Measurements from ENCODE around the gene NPHP4.
"Not testable (repeated sequence)": the region's sequence is repeated elsewhere in the genome, so short reads cannot be mapped to it uniquely, and the experiment has no call there.

NPHP4 gene

DNA sequence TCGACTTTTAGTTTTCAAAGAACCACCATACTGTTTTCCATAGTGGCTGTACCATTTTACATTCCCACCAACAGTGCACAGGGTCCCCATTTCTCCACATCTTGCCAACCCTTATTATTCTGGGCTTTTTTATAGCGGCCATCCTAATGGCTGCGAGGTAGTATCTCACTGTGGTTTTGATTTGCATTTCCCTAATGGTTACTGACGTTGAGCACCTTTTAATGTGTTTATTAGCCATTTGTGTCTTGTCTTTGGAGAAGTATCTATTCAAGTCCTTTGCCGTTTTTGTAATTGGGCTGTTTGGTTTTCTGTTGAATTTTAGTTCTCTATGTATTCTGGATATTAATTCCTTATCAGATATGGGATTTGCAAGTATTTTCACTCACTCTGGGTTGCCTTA lies 31.1 kb upstream of the NPHP4 start:
- DNase-seq (ENCODE audit: low read depth), result no peak

DNA sequence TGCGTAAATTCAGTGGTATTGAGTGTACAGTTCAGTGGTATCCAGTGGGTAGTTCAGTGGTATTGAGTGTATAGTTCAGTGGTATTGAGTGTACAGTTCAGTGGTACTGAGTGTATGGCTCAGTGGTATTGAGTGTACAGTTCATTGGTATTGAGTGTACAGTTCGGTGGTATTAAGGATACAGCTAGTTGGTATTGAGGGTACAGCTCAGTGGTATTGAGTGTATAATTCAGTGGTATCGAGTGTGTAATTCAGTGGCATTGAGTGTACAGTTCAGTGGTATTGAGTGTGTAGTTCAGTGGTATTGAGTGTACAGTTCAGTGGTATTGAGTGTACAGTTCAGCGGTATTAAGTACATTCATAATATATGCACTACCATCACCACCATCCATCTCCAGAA lies 30.0 kb upstream of the NPHP4 start:
- no peak for DNase-seq (ENCODE audit: low read depth)

DNA sequence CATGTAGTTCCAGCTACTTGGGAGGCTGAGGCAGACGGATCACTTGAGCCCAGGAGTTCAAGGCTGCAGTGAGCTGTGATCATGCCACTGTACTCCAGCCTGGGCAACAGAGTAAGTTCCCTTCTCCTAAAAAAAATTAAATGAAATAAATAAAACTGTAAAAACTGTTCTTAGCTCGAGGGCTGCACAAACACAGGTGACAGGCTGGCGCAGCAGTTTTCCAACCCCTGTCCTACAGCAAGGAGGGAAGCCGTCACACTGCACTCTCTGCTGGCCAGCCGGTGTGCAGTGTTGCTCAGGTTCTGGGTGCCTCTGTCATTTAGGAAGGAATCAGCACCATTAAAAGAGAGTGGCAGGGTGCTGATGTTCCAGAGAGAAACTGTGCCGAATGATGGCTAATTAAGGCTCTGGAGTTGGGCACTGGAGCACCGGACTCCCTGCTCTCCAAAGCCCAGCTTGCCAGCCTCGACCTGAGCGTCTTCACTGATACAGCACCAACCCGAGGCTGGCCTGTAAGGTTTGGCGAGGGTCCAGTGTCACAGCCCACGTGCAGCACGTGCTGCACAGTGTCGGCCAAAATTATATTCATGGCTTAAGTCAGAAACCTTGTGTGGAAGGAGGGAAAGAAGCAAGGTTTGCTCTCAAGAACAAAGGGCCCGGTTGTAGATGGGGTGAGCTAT lies 27.1 kb upstream of the NPHP4 start:
- no peak for DNase-seq (ENCODE audit: low read depth)

DNA sequence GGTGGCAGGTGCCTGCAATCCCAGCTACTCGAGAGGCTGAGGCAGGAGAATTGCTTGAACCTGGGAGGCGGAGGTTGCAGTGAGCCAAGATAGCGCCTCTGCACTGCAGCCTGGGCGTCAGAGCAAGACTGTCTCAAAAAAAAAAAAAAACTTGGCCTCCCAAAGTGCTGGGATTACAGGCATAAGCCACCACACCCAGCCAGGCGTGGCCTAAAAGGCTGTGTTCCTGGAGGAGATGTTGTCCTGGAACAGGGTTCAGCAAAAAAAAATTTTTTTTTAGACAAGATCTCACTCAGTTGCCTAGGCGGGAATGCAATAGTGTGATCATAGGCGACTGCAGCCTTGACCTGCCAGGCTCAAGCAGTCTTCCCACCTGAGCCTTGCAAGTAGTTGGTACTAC lies 25.4 kb upstream of the NPHP4 start:
- not testable (repeated sequence) for DNase-seq (ENCODE audit: low read depth)

DNA sequence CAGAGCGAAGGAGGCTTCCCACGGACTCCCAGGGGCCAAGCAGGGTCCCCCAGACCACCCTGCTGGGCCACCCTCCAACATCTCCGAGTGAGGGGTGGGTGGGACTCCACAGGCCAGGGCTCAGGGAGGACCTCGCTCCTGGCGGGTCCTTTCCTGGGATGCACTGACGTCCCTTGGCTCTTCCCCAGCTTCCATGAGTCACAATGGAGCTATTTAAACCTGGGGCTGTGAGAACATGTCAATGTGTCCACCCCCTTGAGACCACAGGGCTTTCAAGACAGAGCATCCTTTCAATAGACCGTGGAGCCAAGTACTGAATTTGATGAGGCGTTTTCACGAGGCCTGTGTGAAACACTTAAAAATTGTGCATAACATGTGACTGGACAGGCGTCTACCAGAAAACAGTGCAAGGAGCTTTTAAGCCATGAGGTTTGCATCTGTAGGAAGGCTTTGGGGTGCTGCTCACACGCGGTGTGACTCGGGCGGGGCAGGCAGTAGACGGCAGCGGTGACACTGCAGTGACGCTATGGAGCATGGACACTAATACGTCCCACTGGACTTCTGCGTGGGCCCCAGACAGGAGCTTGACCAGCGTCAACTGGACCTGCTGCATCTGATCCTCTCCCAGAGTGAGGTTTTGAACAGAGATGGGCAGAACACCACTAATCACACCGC lies 24.1 kb upstream of the NPHP4 start:
- DNase-seq (ENCODE audit: low read depth), result no peak

DNA sequence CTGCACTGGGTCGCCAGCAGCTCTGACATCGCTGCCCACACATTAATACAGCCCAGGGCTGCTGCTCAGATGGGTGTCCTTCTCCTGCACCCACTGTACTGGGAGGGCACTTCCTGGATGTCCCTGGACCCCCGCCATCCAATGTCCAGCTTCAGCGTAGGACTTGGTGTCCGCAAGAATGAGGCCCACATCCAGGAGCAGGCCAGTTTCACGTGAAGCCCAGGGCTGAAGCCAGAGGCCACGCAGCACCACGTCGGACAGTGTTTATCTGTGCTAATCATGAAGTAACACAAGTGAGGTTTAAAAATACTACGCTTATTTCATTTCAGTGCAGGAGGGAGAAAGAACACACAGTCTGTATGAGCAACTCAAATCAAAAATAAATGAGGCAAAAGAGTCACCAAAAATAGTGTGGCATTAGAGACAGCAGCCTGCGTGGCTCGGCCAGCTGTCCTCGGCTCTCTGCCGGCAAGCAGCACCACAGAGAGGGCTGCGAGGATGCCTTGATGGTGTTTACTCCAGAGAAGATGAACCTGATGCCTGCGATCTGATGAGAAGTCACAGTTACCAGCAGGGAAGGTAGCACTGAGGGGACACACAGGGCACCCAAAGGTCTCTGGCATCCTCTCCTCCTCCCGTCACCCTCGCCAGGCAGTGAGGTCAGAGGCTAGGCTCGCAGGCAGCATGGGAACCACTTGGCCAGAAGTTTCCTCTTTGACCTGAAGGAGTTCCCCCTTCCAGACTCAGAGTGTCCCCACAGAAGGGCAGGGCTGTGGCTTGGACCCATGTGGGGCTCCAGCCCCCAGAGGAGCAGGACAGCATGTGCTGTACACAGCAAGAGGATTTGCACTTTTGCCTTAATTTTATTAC lies 22.1 kb upstream of the NPHP4 start:
- DNase-seq (ENCODE audit: low read depth), result no peak

DNA sequence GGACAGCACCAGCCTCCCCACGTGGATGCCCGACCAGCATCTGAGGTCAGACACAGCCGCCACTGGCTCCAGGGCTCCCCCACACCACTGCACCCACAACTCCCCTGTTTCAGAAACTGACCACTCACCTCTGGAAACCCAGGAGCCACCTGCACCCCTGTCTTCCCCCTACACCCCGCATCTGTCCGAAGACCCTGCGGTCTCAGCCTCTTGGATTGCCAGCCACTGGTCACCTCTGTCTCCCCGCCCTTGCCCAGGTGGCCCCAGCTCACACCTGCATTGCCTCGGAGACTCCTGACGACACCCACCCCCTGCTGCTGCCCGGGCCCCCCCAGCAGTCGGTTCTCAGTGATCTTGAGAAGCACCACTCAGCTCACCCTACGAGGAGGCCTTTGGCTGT lies 21.3 kb upstream of the NPHP4 start:
- no peak for DNase-seq (ENCODE audit: low read depth)

DNA sequence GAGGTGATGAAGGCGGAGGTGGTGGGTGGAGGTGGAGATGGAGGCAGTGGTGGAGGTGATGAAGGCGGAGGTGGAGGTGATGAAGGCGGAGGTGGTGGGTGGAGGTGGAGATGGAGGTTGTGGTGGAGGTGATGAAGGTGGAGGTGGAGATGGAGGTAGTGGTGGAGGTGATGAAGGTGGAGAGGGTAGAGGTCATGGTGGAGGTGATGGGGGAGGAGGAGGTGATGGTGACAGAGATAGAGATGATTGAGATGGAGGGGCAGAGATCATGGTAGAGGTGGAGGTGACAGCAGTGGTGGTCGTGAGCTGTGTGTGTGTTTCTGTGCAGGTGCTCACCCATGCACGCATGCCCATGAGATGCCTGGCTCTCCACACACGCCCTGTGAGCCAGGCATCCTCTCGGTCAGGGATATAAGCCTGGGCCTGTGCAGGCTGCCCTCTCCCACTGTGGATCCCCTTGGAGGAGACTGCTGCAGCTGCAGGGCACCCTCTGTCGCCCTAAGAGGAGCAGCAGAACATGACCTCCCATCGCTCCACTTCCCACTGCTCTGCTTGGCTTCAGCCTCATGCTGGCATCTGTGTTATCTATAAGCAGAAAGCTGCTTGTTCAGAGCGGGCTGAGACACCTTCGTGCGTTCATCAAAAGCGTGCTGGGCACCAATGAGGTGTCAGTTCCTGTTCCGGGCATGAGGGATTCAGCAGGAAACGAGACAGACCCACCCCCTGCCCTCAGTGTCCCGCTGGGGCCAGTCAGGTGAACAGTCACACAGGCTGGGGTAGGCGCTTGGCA lies 20.5 kb upstream of the NPHP4 start:
- DNase-seq (ENCODE audit: low read depth), result no peak

DNA sequence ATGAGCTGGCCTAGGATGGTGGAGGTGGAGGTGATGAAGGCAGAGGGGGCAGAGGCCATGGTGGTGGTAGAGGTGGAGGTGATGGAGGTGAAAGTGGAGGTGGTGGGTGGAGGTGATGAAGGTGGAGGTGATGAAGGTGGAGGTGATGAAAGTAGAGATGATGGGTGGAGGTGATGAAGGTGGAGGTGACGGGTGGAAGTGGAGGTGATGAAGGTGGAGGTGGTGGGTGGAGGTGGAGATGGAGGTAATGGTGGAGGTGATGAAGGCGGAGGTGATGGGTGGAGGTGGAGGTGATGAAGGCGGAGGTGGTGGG lies 19.7 kb upstream of the NPHP4 start:
- no peak for DNase-seq (ENCODE audit: low read depth)

DNA sequence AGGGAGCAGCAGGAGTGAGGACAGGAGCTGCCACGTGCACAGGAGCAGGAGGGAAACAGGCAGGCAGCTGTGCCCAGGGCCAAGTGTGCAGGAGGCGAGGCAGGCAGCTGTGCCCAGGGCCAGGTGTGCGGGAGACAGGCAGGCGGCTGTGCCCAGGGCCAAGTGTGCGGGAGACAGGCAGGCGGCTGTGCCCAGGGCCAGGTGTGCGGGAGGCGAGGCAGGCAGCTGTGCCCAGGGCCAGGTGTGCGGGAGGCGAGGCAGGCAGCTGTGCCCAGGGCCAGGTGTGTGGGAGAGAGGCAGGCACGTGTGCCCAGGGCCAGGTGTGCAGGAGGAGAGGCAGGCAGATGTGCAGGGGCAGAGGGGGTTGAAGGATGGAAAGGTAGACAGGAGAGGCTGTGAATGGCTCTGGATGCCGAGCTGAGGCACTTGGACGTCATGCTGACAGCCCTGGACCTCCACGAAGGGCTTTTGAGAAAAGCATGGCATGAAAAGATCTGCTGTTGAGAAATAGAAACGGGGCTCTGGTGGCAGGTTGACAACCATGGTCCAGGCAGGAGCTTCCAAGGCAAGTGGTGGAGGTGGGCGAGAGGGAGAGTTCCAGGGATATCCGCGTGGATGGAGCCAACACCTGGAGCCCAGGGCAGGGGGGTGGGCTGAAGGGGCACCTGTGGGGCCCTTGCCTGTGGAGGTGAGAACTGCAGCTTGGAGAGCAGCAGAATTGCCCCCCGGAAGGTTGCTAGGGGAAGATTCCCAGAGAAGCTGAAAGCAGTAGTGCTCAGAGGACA lies 19.1 kb upstream of the NPHP4 start:
- DNase-seq (ENCODE audit: low read depth), result no peak

DNA sequence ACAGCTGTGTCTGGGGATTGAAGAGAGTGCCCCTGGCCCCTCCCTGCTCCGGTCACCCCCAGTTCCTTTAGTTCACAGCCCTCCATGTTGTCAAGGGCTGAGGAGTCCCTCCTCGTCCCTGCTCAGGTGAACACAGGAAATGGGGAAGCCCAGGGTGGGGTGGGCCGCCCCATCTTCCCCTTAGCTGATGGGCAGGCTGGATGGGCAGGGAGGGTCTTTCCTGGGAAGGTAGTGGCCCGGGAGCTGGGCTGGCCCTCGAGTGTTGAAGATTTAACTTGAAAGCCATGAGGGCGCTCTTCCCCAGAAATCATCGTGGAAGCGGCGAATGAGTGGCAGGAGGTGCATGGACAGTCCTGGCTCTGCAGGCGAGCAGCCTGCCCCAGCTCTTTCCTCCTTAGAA lies 18.3 kb upstream of the NPHP4 start:
- DNase-seq (ENCODE audit: low read depth), result no peak

DNA sequence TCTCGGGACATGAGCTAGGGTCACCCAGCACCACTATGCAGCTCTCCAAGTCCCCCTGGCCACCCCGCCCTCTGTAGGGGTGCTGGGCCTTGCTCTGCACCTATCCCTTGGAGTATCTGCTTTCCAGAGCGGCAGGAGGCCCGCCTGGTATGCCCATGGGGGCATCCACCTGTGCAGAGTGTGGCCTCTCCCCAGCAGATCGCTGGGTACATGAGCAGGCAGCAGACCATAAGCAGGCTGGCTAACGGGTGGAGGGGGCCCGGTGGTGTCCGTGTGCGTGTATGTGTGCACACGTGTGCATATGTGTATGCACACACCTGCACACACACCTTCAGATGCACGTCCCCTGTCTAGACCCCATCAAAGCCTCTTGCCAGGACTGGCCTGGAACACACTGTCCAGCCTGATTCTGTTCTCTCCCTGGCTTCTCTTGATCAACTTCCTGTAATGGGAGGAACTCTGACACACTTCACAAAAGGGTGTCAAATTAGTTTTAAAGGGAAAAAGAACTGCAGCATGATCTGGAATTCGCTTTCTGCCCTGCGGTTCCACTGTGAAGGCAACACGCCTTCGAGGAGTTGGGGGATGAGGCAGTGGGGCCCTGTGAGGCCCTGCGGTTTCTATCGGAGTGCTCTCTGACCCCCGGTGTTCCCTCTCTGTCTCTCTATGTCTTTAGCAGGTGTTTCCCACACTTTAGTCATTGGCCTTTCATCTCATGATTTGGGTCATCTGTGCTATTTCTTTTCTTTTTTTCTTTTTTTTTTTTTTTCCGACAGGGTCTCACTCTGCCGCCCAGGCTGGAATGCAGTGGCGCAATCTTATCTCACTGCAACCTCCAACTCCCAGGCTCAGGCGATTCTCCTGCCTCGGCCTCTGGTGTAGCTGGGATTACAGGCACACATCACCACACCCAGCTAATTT lies 17.2 kb upstream of the NPHP4 start:
- DNase-seq (ENCODE audit: low read depth), result no peak

DNA sequence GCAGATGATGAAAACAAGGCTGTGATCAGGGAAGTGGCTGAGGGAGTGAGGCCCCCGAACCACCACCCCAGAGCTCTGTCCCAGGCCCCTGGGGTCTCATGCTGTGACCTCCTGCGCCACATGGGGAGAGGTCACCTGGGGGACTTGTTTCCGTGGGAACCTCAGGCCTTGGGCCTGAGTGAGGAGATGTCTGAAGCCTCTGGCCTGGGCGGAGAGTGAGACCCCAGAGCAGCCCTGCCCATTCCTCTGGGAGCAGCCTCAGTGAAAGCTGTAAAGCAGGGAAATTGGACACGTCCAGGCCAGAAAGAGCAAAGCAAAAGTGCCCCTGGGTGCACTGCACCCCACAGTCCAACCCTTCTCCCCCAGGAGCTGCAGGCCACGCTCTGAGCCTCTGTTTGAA lies 16.5 kb upstream of the NPHP4 start:
- DNase-seq (ENCODE audit: low read depth), result no peak

DNA sequence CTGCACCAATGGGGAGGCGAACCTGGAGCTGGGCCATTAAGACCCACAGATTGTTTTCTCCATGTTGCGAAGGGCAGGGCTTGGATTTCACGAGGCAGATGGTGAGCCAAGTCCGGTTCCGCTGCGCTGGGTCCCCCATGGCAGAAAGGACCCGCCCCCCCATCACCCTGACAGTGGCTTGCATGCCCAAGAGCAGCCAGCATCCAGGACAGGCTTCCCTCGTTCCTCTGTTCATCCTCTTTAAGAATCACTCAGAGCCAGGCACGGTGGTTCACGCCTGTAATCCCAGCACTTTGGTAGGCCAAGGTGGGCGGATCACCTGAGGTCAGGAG lies 15.8 kb upstream of the NPHP4 start:
- no peak for DNase-seq (ENCODE audit: low read depth)

DNA sequence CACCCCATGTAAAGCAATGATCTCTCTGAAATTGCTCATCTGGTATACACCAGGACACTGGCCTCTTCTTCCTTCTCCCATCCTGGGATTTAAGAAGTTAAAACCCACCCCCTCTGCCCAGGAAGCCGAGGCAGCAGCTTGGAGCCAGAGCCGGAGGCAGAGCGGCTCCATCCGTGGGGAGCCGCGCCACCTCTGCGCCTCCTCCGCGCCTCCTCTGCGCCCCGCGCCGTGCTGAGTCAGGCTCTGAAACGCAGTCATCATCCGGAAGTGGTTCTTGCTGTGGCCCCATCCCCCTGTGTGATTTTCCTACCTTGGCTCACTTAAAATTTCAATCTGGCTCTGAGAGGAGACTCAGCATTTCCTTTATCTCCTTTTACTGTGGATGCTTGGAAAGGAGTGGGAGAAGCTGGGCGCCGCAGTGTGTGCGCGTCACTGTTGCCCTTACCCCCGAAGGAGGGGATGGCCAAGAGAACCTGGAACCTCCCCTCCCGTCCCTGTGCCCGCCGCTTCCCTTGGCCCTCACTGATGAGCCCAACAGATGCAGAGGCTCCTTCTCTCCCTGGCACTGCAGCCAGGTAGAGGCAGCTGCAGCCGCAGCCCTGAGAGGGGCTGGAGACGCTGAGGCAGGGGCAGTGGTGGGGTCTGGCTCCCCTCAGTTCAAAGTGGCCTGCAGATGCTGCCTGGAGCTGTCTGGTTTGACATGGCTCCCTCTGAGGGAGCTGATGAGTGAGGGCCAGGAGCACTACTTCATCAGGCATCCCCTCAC lies 15.3 kb upstream of the NPHP4 start:
- DNase-seq (ENCODE audit: low read depth), result no peak

DNA sequence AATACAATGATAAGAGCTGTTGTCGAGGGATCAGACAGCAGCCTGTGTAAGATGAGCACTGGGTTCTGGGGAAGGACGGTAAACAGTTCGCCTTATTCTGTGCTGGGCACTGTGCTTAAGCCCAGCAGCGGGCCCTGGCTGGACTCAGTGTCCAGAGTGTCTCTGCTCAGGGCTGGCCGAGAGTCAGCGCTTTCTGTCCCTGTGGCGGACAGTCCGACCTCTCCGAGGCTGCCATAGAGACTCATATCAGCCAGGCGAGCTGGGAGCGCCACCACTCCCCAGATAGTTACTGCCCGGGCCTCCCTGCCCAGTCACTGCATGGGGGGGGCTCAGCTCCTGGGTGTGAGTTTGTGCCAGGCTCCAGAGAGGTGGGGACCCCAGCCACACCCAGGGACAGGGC lies 14.7 kb upstream of the NPHP4 start:
- DNase-seq (ENCODE audit: low read depth), result no peak

DNA sequence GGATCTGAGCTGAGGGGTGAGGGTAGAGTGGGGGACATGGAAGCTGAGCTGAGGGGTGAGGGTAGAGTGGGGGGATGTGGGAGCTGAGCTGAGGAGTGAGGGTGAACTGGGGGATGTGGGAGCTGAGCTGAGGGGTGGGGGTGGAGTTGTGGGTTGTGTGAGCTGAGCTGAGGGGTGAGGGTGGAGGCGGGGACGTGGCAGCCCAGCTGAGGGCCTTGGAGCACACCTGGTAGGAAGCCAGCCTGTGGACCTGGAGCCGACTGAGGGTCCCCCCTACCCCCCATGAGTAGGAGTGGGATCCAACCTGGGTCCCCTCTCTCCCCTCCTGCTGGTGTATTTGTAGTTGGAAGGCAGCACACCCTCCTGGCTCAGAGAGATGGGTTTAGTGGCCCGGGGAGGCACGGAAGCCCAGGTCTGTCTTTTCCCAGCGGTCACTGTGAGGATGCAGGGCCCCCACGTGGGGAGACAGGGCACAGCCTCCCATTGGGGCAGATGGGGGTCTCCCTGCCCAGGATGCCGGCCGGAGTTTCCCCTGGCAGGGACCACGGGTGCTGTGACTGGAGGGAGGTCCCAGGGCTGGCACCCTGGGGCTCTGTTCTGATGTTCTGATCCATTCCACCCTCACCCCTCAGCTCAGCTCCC lies 13.2 kb upstream of the NPHP4 start:
- DNase-seq (ENCODE audit: low read depth), result no peak

DNA sequence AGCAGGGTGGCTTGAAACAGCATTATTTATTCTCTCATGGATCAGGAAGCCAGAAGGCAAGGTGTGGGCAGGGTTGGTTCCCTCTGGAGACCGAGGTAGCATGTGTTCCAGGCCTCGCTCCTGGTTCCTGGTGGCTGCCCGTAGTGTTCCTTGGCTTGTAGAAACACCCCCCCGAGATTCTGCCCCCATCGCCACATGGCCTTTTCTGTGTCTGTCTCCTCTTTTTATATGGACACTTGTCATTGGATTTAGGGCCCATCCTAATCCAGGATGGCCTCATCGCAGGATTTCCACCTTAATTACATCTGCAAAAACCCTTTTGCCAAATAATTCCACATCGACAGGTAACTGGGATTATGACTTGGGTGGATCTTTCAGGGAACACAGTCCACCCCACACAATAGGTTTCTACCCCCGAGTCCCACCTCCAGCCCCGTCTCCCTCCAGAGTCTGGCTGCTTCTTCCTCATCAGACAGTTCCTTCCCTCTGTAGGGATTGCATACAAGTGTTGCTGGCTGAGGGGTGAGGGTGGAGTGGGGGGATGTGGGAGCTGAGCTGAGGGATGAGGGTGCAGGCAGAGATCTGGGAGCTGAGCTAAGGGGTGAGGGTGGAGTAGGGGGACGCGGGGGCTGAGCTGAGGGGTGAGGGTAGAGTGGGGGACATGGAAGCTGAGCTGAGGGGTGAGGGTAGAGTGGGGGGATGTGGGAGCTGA lies 12.3 kb upstream of the NPHP4 start:
- DNase-seq (ENCODE audit: low read depth), result no peak
